Thoracic aorta (tissue), 2 donors: ENCODE results near the gene LEO1. TPM values are rescaled to one million over a fixed set of nuclear protein-coding genes. Genes with fewer than 3 reads are reported as not detected.
"Not testable (repeated sequence)": the region's sequence is repeated elsewhere in the genome, so short reads cannot be mapped to it uniquely, and the experiment has no call there.

Source experiments
- ATAC-seq: fragments of 150-250 bp; one replicate; pipeline ENCODE4 v1.8.0; 2017; ENCODE audit warnings: low read depth; ENCODE audit not compliant: insufficient number of reproducible peaks, low FRiP score
- DNase-seq: peaks from one replicate; pipeline ENCODE4 v3.0.0-alpha.2; 2020; ENCODE audit warnings: low spot score
- H3K27ac ChIP-seq, 2 donors: fragments of 200-600 bp; sonication (generic); 1 replicate in 1 of 2; 2 replicates in 1 of 2; pipeline ENCODE4 v1.5.1; 2016; ENCODE audit warnings: mild to moderate bottlenecking in 2 of 2, moderate library complexity in 2 of 2
- H3K27me3 ChIP-seq: fragments of 200-600 bp; sonication (generic); replicated peaks from 2 replicates; pipeline ENCODE4 v1.6.0; 2016; ENCODE audit warnings: mild to moderate bottlenecking; ENCODE audit not compliant: insufficient read depth
- H3K36me3 ChIP-seq: fragments of 200-600 bp; sonication (generic); one replicate; pipeline ENCODE4 v1.5.1; 2016
- H3K4me1 ChIP-seq, 2 donors: fragments of 200-600 bp; sonication (generic); 1 replicate in 1 of 2; 2 replicates in 1 of 2; pipeline versions ENCODE4 v1.5.1 to v1.6.0; 2016; ENCODE audit warnings: low read depth in 2 of 2, mild to moderate bottlenecking in 1 of 2; ENCODE audit not compliant: control insufficient read depth in 1 of 2
- H3K4me3 ChIP-seq: fragments of 200-600 bp; sonication (generic); 2 replicates; pipeline ENCODE4 v1.5.1; 2016; ENCODE audit warnings: mild to moderate bottlenecking
- H3K9me3 ChIP-seq: fragments of 200-600 bp; sonication (generic); 2 replicates; pipeline ENCODE4 v1.5.1; 2016
- total RNA-seq, 2 donors: library from RNA; depleted of rRNA; stranded (reverse); fragments of >200 nt; gene quantifications; one replicate each; pipeline versions ENCODE4 v1.1.0 to v1.2.3, GENCODE V29; 2016
- TF ChIP-seq, protein P1 (sequence below): fragments of 200-600 bp; sonication (generic); IDR thresholded peaks from one replicate; pipeline ENCODE4 v1.5.1; 2019; ENCODE audit warnings: antibody characterized with exemption

LEO1 gene
- total RNA-seq, 2 donors from 2014 or later: 10.8 to 12.7 TPM

DNA sequence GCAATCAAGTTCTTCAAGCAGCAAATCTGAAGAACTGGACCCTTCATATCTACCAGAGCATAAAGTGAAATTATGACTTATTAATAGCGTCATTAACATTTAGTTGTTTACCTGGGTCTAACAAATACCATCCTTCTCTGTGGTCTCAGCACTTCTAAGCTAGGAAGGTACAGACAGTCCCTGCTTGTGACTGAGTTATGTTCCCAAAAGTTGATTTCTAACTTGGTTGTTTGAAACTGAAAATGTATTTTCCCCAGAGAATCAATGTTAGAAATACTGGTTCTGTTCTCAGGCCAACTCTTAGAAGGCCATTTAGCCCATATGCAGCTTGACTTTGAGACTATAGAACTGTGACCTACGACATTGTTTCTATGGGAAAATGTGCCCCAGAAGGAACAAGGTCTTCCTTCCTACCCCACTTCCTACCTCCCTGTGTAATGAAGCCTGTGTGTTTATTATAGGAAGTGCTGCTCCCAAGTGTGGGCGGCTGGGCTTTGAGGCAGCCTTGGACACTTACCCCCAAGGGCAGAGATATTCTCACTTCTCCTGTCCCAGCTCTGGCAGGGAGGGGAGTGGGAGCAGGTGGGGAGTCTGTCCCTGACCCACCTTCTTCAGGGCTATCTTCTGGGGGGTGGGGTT is 35.2 kb upstream of the LEO1 start:
- Histone ChIP-seq H3K4me3 (no peak overlapping the region), H3K4me1 (no peaks in the 10 kb centered on the region), H3K27ac (no peak overlapping the region), H3K9me3 (no peaks in the 10 kb centered on the region), H3K27me3 (no peaks in the 10 kb centered on the region), H3K36me3 (no peaks in the 10 kb centered on the region)
- no peak for DNase-seq
- no peak for ATAC-seq
- TF ChIP-seq, protein P1, sequence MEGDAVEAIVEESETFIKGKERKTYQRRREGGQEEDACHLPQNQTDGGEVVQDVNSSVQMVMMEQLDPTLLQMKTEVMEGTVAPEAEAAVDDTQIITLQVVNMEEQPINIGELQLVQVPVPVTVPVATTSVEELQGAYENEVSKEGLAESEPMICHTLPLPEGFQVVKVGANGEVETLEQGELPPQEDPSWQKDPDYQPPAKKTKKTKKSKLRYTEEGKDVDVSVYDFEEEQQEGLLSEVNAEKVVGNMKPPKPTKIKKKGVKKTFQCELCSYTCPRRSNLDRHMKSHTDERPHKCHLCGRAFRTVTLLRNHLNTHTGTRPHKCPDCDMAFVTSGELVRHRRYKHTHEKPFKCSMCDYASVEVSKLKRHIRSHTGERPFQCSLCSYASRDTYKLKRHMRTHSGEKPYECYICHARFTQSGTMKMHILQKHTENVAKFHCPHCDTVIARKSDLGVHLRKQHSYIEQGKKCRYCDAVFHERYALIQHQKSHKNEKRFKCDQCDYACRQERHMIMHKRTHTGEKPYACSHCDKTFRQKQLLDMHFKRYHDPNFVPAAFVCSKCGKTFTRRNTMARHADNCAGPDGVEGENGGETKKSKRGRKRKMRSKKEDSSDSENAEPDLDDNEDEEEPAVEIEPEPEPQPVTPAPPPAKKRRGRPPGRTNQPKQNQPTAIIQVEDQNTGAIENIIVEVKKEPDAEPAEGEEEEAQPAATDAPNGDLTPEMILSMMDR: no peak

DNA sequence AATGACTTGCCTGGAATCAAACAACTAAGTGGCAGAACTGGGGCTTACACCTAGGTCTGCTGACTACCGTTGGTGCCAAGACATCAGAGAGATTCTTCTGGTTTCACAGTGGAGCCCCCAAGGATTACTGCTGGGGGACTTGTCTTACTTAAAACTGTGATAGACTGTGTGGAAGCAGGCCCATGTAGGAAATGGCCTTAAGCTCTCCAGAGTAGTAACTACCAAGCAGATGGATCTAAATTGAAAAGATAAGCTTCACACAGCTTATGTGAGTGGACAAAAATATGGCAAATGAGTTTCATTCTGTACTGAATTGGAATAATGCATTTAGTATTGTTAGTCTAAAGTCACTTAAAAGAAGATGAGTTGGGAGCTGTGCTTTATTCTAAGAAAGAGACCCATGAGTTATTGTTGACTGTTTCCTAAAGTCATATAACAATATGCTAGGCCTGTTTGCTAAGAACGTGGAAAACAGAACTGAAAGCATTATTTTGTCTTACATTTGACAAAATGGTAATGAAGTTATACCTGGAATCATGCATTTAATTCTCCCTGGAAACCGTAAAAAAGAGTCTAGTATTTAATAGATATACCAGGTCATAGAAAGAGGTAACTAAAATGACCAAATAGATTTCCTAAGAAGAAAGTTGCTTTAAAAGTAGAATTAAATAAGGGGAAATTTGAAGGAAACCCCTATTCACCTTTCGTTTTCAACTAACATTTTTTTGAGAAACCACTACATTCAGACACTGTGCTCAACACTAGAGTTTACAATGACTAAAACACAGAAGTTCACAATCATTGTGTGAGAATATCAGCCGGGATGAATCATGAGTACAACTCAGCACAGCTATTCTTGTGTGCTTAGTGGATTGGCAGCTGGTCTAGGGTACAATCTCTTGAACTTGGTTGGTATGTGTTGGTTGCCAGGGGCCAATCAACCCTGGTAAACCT is 34.4 kb upstream of the LEO1 start:
- DNase-seq: no peak
- TF ChIP-seq, protein P1: no peak
- Histone ChIP-seq H3K4me1 (no peaks in the 10 kb centered on the region), H3K9me3 (no peaks in the 10 kb centered on the region), H3K27ac (no peak overlapping the region), H3K36me3 (no peaks in the 10 kb centered on the region), H3K27me3 (no peaks in the 10 kb centered on the region), H3K4me3 (no peak overlapping the region)
- ATAC-seq: no peak

DNA sequence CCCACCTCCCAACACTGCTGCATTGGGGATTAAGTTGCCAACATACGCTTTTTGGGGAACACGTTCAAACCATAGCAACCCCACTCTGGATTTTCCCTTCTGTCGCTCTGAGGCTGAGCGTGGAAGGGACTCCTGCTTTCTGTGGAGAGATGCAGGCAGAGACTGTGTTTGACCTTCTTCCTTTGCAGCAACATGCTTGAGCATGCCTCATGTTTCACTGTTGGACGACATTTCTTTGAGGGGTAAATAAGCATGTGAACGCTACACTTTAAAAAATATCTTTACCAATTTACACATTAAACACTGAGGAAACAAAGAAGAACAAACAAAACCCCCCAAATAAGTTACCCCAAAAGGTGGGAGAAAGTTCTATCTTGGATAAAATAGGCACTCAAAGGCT is 33.2 kb upstream of the LEO1 start:
- H3K27me3 ChIP-seq: no peaks in the 10 kb centered on the region
- no peaks in the 10 kb centered on the region for H3K4me1 ChIP-seq
- H3K36me3 ChIP-seq: no peaks in the 10 kb centered on the region
- no peak overlapping the region for H3K27ac ChIP-seq
- TF ChIP-seq, protein P1: no peak
- ATAC-seq: no peak
- no peak overlapping the region for H3K4me3 ChIP-seq
- DNase-seq: no peak
- no peaks in the 10 kb centered on the region for H3K9me3 ChIP-seq

DNA sequence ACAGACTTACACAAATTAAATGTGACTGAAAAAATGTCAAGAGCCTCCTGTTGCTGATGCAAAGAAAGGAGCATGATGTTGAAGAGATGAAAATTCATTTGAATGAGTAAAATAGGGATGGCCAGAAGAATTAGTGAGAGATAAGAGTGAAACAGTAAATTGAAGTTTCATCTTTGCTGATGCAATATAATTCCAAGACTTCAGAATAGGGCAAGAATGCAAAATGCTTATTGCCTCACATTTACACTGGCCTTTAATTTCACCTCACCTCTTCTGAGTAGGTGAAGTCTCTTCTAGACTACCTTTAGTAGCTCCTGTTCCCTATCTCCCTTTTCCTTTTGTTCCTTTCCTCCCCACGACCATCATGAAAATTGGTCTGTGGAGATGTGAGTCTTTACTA is 32.1 kb upstream of the LEO1 start:
- TF ChIP-seq, protein P1: no peak
- no peak for ATAC-seq

DNA sequence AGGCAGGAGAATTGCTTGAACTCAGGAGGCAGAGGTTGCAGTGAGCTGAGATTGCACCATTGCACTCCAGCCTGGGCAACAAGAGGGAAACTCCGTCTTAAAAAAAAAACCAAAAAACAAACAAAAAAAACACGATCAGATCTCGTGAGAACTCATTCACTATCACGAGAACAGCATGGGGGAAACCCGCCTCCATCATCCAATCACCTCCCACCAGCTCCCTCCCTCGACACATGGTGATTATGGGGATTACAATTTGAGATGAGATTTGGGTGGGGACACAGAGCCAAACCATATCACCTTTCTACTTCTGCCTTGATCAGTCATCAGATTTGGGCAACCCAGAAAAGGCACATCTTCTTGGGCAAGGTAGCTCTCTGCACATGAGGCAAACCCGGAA is 31.5 kb upstream of the LEO1 start:
- ATAC-seq, H3K4me3 ChIP-seq, DNase-seq: not testable (repeated sequence)

More for the DNA sequence above, 32.1 kb upstream of the LEO1 start:
- H3K27me3 ChIP-seq: no peaks in the 10 kb centered on the region
- H3K27ac ChIP-seq: no peak overlapping the region
- H3K4me3 ChIP-seq: no peak overlapping the region
- no peaks in the 10 kb centered on the region for H3K9me3 ChIP-seq
- no peaks in the 10 kb centered on the region for H3K36me3 ChIP-seq
- H3K4me1 ChIP-seq: no peaks in the 10 kb centered on the region
- DNase-seq: no peak

More for the DNA sequence above, 31.5 kb upstream of the LEO1 start:
- H3K4me1 ChIP-seq, H3K27me3 ChIP-seq, H3K9me3 ChIP-seq, H3K36me3 ChIP-seq, H3K27ac ChIP-seq: not testable (repeated sequence)
